ENCODE results near the gene WDFY3. TPM values are rescaled to one million over a fixed set of nuclear protein-coding genes. Genes with fewer than 3 reads are reported as not detected.

The WDFY3 gene
- total RNA-seq, 4 donors from 2014 or later: 31.7 to 139 (median 65.2) TPM

- Histone ChIP-seq H3K9me3 (no peaks in the 10 kb centered on the region), H3K36me3 (peaks cover 0 to 64% (median 0%) of the 10 kb centered on the region in 3 donors), H3K27me3 (no peaks in the 10 kb centered on the region), H3K27ac (no peak overlapping the region), H3K4me1 (no peaks in the 10 kb centered on the region), H3K4me3 (no peak overlapping the region)
- no peak for DNase-seq
- no peak for TF ChIP-seq CTCF (IDR thresholded peaks at IDR 0.05)
- no peak for TF ChIP-seq POLR2A (IDR thresholded peaks at IDR 0.05)
Measured at GRCh38 chr4:84740057-84740456, 226.4 kb downstream of the WDFY3 start.

GRCh38 chr4:84738622-84739021 lies 227.9 kb downstream of the WDFY3 start:
- TF ChIP-seq POLR2A (IDR thresholded peaks at IDR 0.05) (no peak), CTCF (IDR thresholded peaks at IDR 0.05) (no peak)
- H3K27ac ChIP-seq: no peak overlapping the region
- DNase-seq: no peak
- H3K27me3 ChIP-seq: no peaks in the 10 kb centered on the region
- H3K4me1 ChIP-seq: no peaks in the 10 kb centered on the region
- peaks cover 0 to 74% (median 0%) of the 10 kb centered on the region in 3 donors for H3K36me3 ChIP-seq
- H3K9me3 ChIP-seq: no peaks in the 10 kb centered on the region
- no peak overlapping the region for H3K4me3 ChIP-seq

- peaks cover 0 to 74% (median 0%) of the 10 kb centered on the region in 3 donors for H3K36me3 ChIP-seq
Measured at GRCh38 chr4:84737656-84738055, 228.8 kb downstream of the WDFY3 start.

GRCh38 chr4:84734037-84734436 lies 232.5 kb downstream of the WDFY3 start:
- no peak for DNase-seq
- Histone ChIP-seq H3K36me3 (peaks cover 0 to 58% (median 0%) of the 10 kb centered on the region in 3 donors), H3K27ac (no peak overlapping the region), H3K9me3 (no peaks in the 10 kb centered on the region), H3K4me3 (no peak overlapping the region), H3K27me3 (no peaks in the 10 kb centered on the region), H3K4me1 (no peaks in the 10 kb centered on the region)
- TF ChIP-seq CTCF (IDR thresholded peaks at IDR 0.05): no peak
- no peak for TF ChIP-seq POLR2A (IDR thresholded peaks at IDR 0.05)

More at GRCh38 chr4:84737656-84738055, 228.8 kb downstream of the WDFY3 start:
- no peaks in the 10 kb centered on the region for H3K9me3 ChIP-seq
- H3K4me3 ChIP-seq: no peak overlapping the region
- H3K4me1 ChIP-seq: no peaks in the 10 kb centered on the region
- no peak overlapping the region for H3K27ac ChIP-seq
- no peak for DNase-seq
- no peaks in the 10 kb centered on the region for H3K27me3 ChIP-seq
- TF ChIP-seq POLR2A (IDR thresholded peaks at IDR 0.05) (no peak), CTCF (IDR thresholded peaks at IDR 0.05) (no peak)

GRCh38 chr4:84733343-84734033 lies 233.0 kb downstream of the WDFY3 start:
- Histone ChIP-seq H3K27me3 (no peaks in the 10 kb centered on the region), H3K36me3 (peaks cover 0 to 52% (median 0%) of the 10 kb centered on the region in 3 donors), H3K4me3 (no peak overlapping the region), H3K4me1 (no peaks in the 10 kb centered on the region), H3K9me3 (no peaks in the 10 kb centered on the region), H3K27ac (no peak overlapping the region)
- DNase-seq: no peak
- TF ChIP-seq POLR2A (IDR thresholded peaks at IDR 0.05) (no peak), CTCF (IDR thresholded peaks at IDR 0.05) (no peak)

Data from Peyer's patch (tissue), 4 donors.